NB4 (cell line): Measurements from ENCODE around the gene LNPEP.

Experiments
- CTCF ChIP-seq: IDR thresholded peaks from one replicate; pipeline ENCODE4 v1.5.1; 2012; ENCODE audit warnings: low read depth, low read length
- POLR2A ChIP-seq: IDR thresholded peaks from 2 replicates; pipeline ENCODE4 v1.6.1; 2011; ENCODE audit warnings: mild to moderate bottlenecking; ENCODE audit not compliant: insufficient read length; ENCODE audit errors: extremely low read depth
- TF ChIP-seq, protein P1 (sequence below): IDR thresholded peaks from 2 replicates; pipeline ENCODE4 v1.6.1; 2011; ENCODE audit warnings: low read depth, low read length

DNA sequence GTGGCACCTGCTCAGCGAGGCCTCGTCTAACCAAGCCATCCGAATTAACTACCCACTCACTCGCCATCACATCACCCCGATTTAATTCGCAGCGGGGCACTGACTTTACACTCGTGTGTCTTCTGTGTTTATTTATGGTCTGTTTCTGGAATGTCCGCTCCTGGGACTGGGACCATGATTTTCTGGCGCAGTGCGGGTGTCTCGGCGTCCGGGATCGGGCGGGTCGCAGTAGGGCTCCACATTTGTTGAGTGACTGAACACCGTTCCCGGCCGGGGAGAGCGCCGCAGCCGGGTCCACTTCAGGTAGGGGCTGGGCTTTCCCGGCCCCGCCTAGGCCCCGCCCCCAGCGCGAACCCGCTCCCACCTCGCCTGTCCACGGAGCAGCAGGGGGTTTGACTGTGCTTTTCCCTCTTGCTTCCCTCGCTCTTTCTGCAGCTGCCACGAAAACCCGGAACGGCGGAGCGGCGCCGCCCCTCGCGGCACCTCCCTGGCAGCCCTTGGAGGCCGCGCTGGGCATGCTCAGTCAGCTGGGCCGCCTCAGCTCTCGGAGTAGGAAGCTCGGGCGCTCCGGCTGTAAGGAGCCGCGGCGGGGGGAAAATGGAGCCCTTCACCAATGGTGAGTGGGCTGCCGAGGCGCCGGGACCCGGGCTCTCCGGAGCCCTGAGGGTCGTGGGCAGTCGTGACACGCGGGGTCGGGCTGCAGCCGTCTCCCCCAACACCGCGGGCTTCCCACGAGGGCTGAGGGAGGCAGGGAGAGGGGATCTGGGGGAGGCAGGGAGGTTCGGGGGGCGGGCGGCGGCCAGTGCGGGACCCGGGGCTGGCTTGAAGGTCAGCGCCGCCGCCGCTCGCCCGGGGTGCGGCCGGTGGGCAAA, at the start of gene LNPEP:
- no peak for TF ChIP-seq CTCF
- TF ChIP-seq POLR2A = peak; percentile 72
- TF ChIP-seq, protein P1, sequence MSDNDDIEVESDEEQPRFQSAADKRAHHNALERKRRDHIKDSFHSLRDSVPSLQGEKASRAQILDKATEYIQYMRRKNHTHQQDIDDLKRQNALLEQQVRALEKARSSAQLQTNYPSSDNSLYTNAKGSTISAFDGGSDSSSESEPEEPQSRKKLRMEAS = peak; percentile 83
